Measurements from ENCODE around the gene DDX6.

DDX6 gene

DNA sequence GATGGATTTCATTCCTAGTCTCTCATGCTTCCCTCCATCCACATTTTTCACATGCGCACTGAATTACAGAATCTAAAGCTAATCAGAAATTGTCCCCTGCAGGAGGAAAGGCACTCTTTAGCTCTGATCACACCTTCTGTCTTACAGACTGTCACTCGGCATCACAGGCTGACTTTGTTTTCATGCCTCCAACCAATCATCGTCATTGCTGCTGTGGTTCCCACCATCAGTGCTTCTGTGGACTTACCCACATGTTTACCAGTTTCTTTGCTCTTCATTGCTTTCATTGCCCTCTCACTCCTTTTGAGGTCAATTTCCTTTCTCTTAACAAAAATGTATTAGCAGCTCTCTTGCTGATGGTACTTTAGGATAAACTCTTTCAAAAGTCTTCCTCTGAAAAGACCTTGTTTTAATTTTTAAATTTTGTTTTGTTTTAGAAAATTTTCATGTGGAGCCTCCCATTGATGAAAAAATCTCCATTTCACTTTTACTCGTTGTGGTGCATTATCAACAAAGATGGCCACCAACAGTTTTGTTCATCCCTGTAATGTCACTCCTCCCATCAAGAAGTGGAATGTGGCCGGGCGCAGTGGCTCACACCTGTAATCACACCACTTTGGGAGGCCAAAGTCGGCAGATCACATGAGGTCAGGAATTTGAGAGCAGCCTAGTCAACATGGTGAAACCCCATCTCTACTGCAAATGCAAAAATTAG, 91.3 kb downstream of the DDX6 start:
- DNase-seq (ENCODE audit: low spot score), result no peak
